ENCODE data around the gene MPG.

DNA sequence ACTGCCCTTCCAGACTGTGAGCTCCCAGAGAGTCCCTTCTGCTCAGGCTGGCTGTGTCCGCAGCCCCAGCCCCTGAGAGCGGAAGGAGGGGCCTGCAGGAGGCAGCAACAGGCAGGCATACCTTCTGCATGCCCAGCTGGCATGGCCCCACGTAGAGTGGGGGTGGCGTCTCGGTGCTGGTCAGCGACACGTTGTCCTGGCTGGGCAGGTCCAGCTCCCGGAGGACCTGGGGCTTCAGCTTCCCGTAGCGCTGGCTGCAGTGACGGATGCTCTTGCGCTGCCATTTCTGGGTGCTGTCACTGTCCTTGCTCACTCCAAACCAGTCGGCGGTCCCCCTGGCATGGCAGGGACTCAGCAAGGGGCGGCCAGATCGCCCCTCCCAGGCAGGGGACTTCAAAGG is 14.6 kb upstream of the MPG start:
- TF ChIP-seq, protein P1, sequence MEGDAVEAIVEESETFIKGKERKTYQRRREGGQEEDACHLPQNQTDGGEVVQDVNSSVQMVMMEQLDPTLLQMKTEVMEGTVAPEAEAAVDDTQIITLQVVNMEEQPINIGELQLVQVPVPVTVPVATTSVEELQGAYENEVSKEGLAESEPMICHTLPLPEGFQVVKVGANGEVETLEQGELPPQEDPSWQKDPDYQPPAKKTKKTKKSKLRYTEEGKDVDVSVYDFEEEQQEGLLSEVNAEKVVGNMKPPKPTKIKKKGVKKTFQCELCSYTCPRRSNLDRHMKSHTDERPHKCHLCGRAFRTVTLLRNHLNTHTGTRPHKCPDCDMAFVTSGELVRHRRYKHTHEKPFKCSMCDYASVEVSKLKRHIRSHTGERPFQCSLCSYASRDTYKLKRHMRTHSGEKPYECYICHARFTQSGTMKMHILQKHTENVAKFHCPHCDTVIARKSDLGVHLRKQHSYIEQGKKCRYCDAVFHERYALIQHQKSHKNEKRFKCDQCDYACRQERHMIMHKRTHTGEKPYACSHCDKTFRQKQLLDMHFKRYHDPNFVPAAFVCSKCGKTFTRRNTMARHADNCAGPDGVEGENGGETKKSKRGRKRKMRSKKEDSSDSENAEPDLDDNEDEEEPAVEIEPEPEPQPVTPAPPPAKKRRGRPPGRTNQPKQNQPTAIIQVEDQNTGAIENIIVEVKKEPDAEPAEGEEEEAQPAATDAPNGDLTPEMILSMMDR (conservative IDR thresholded peaks at IDR 0.05; ENCODE audit: low read depth, low read length) = no peak
- TF ChIP-seq EZH2 (IDR thresholded peaks at IDR 0.05; ENCODE audit: borderline replicate concordance, low read depth, low read length, poor library complexity, severe bottlenecking) = no peak
